ENCODE data around the gene C6orf141.
"Not testable (repeated sequence)": the region's sequence is repeated elsewhere in the genome, so short reads cannot be mapped to it uniquely, and the experiment has no call there.

C6orf141 gene

GRCh38 chr6:49579649-49580048, 29.2 kb downstream of the C6orf141 start:
- no peak for DNase-seq (ENCODE audit: low spot score)

GRCh38 chr6:49582529-49582928, 32.1 kb downstream of the C6orf141 start:
- no peak for DNase-seq (ENCODE audit: low spot score)

- not testable (repeated sequence) for DNase-seq (ENCODE audit: low spot score)
Observed at GRCh38 chr6:49587262-49587661, 36.8 kb downstream of the C6orf141 start.
